ENCODE measurements around the gene PKP4. TPM values are rescaled to one million over a fixed set of nuclear protein-coding genes. Genes with fewer than 3 reads are reported as not detected.
A peak's percentile ranks its signal among the peaks of the same experiment; 100 is the strongest.

The PKP4 gene
- total and polyA plus RNA-seq, 12 donors = 17.9 to 59.0 (median 45.2) TPM

DNA sequence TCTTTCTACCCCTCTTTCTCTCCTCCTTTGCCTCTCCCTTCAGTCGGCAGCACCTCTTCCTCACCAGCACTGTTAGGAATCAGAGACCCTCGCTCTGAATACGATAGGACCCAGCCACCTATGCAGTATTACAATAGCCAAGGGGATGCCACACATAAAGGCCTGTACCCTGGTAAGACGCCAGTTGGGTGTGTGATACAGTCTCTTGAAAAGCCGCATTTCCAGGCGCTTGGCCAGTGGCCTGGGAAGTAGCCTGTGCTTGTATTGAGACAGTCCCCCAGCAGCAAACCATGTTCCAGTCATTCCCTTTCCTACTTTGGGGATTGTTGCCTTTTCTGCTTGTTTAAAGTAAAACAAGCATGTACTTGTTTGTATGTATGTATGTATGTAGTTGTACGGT, 219.9 kb downstream of the PKP4 start:
- H3K9me3 ChIP-seq = no peaks in the 10 kb centered on the region
- 55 to 74% methylated on average over 7 of the region's 7 CpGs for WGBS, 2 donors
- DNase-seq (peak; percentile 47 to 66), ATAC-seq (peak; percentile 54 to 94 (median 88))
- intact Hi-C loops (cut with DNase I) = no loop called here
- peak overlapping the region in 5 of 10 donors; percentile 8 to 64 (median 43) for H3K27ac ChIP-seq
- H3K27me3 ChIP-seq = no peaks in the 10 kb centered on the region
- H3K4me1 ChIP-seq = peaks cover 0 to 22% (median 5%) of the 10 kb centered on the region in 9 donors
- TF ChIP-seq CTCF (IDR thresholded peaks at IDR 0.05) = no peak
- H3K4me3 ChIP-seq = no peak overlapping the region
- peaks cover 0 to 100% (median 28%) of the 10 kb centered on the region in 9 donors for H3K36me3 ChIP-seq

DNA sequence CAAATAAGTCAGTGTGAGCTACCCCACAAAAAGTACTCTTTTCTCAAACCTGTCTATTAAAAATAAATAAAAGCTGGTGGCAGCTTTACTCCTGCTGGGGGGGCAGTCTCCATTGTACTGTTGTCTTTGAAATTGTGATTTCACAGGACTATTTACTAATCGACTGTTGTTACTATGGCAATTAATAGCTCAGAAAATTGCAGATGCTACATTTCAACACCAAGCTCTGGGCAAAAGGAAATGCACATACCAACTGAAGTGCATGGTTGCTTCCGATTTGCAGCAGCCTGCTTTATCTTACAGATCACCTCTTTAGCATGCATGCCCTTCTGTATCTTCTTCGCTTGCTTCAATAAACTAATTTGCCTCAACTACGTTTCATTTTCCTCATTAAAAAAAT, 220.8 kb downstream of the PKP4 start:
- no peaks in the 10 kb centered on the region for H3K27me3 ChIP-seq
- peaks cover 0 to 22% (median 5%) of the 10 kb centered on the region in 9 donors for H3K4me1 ChIP-seq
- TF ChIP-seq CTCF (IDR thresholded peaks at IDR 0.05) = no peak
- intact Hi-C loops (cut with DNase I) = no loop called here
- peak overlapping the region in 1 of 10 donors; percentile 47 for H3K27ac ChIP-seq
- H3K4me3 ChIP-seq = no peak overlapping the region
- WGBS, 2 donors = 47 to 63% methylated on average over 4 of the region's 4 CpGs
- ATAC-seq = no peak
- H3K36me3 ChIP-seq = peaks cover 0 to 98% (median 28%) of the 10 kb centered on the region in 9 donors
- DNase-seq = no peak
- H3K9me3 ChIP-seq = no peaks in the 10 kb centered on the region

- peaks cover 0 to 56% (median 13%) of the 10 kb centered on the region in 9 donors for H3K36me3 ChIP-seq
- 49 to 69% methylated on average over 2 of the region's 2 CpGs for WGBS, 2 donors
- no peak for ATAC-seq
- no peak for TF ChIP-seq CTCF (IDR thresholded peaks at IDR 0.05)
- H3K9me3 ChIP-seq = no peaks in the 10 kb centered on the region
- no peak for DNase-seq
- no peak overlapping the region for H3K27ac ChIP-seq
- intact Hi-C loops (cut with DNase I) = no loop called here
- H3K4me3 ChIP-seq = no peak overlapping the region
- H3K4me1 ChIP-seq = peaks cover 0 to 23% (median 8%) of the 10 kb centered on the region in 9 donors
- H3K27me3 ChIP-seq = no peaks in the 10 kb centered on the region
Observed at GRCh38 chr2:158681816-158682215, 225.1 kb downstream of the PKP4 start.

GRCh38 chr2:158685646-158686045, 228.9 kb downstream of the PKP4 start:
- WGBS, 2 donors = 73% methylated on average over 3 of the region's 3 CpGs
- peaks cover 0 to 20% (median 8%) of the 10 kb centered on the region in 9 donors for H3K4me1 ChIP-seq
- no peak overlapping the region for H3K4me3 ChIP-seq
- H3K27ac ChIP-seq = peak overlapping the region in 1 of 10 donors; percentile 24
- no peaks in the 10 kb centered on the region for H3K9me3 ChIP-seq
- intact Hi-C loops (cut with DNase I) = no loop called here
- H3K27me3 ChIP-seq = no peaks in the 10 kb centered on the region
- no peak for TF ChIP-seq CTCF (IDR thresholded peaks at IDR 0.05)
- DNase-seq (no peak), ATAC-seq (no peak)
- peaks cover 0 to 20% (median 8%) of the 10 kb centered on the region in 9 donors for H3K36me3 ChIP-seq

All from heart right ventricle (tissue), 16 donors.